Body of pancreas (tissue), 4 donors: ENCODE measurements around the gene RABGGTA.

Experiments used
- POLR2A ChIP-seq, 3 donors: fragments of 450-650 bp; IDR thresholded peaks; one replicate each; pipeline ENCODE4 v1.6.1; 2016; ENCODE audit warnings: antibody characterized with exemption in 3 of 3, mild to moderate bottlenecking in 2 of 3
- TF ChIP-seq, protein P1 (sequence below), 7 experiments: fragments of 450-650 bp in 4 of 7; fragments of 200-600 bp in 3 of 7; sonication (generic) in 3 of 7; IDR thresholded peaks; one replicate each; pipeline ENCODE4 v1.5.1; 2016 to 2019; ENCODE audit warnings: antibody characterized with exemption in 7 of 7

DNA sequence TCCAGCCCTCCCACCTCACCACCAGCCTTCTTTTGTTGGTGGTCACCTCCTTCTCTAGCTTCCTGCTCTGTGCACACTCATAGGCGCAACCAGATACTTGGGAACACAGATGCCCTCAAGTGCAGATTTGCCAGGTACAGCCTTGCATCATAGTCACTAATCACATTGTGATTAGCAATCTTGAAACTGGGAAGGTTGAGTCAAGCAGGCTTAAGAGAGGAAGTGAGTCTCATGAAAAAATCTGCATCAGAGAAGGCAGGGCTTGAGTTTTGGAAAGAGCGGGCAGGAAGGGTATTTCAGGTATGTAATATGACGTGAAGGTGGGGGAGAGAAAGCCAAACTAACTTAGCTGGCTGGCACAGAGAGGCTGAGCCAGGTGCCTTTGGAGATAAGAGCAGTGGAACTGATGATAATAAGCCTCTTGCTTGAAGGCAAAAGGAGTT is 2.7 kb upstream of the RABGGTA start:
- TF ChIP-seq, protein P1, sequence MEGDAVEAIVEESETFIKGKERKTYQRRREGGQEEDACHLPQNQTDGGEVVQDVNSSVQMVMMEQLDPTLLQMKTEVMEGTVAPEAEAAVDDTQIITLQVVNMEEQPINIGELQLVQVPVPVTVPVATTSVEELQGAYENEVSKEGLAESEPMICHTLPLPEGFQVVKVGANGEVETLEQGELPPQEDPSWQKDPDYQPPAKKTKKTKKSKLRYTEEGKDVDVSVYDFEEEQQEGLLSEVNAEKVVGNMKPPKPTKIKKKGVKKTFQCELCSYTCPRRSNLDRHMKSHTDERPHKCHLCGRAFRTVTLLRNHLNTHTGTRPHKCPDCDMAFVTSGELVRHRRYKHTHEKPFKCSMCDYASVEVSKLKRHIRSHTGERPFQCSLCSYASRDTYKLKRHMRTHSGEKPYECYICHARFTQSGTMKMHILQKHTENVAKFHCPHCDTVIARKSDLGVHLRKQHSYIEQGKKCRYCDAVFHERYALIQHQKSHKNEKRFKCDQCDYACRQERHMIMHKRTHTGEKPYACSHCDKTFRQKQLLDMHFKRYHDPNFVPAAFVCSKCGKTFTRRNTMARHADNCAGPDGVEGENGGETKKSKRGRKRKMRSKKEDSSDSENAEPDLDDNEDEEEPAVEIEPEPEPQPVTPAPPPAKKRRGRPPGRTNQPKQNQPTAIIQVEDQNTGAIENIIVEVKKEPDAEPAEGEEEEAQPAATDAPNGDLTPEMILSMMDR (IDR thresholded peaks at IDR 0.05) = no peak
- peak in 1 of 3 donors; percentile 46 for TF ChIP-seq POLR2A (IDR thresholded peaks at IDR 0.05)
